ENCODE data around the gene ZMYM4.
A peak's percentile ranks its signal among the peaks of the same experiment; 100 is the strongest.
"Not testable (repeated sequence)": the region's sequence is repeated elsewhere in the genome, so short reads cannot be mapped to it uniquely, and the experiment has no call there.

Gene ZMYM4

DNA sequence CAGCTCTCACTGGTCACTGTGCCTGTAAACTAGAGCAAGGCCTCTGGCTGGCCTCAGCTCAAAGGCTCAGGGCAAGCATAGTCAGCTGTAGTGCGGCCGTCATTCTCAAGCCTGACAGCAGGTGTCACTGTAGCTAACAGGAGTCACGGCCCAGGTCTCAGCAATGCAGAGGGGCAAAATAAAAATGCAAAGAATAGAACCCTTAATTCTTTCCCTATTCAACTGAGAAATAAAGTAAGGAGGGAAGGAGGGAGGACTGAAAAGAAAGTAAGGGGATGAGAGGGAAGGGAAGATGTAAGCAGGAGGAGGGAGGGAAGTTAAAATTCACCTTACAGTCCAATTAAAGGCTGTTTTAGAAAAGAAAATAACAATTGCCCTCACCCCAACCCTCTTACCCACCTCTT, 182.6 kb downstream of the ZMYM4 start:
- DNase-seq (ENCODE audit: low read depth in 1 of 2, low spot score in 1 of 2), result peak; percentile 64 to 73

DNA sequence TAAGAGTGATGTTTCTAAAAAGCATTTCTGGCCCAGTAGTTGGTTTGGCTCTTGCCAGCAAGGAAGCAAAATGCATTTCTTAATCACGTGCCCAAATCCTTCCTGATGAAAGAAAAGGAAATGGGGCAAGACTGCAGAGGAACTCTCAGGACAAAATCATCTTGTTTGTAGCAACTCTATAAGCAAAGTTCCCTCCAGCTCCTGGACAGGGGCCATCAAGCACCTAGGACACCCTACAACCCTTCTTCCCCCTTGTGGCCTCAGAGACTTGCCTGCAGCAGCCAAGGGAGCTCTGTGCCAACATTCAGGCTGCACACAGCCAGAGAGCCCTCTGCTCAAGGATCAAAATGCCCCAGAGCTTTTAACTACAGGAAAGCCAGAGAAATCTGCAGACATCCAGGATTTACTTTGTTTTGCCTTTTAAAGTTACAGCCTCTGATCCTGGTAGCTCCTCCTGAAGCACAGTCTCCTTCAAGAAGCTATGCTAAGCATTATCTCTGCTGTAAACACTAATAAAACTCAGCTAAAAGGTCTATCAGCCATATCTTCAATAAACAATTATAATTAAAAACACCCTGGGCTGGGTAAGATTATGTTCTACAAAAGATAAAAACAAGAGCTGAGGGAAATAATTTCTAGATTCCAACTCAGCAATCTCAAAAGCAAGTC, 183.7 kb downstream of the ZMYM4 start:
- DNase-seq (ENCODE audit: low read depth in 1 of 2, low spot score in 1 of 2), result no peak

DNA sequence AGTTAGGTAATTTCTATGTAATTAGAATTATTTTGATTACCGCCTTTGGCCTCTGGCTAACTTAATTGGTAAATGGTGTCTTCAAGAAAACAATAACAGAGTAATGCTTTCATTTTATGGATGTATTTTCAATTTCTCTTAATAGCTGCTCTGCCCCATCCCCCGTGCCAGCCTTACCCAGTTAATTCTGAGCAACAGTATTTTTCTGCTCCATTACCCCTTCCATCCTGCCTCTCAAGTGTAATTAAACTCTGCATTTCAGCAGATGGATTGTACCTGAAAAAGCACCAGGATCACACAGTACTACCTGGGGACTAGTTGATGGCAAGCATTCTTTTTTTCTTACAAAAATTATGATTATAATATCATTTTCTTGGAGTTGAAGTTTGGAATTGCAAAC, 184.5 kb downstream of the ZMYM4 start:
- DNase-seq (ENCODE audit: low read depth in 1 of 2, low spot score in 1 of 2), result no peak

DNA sequence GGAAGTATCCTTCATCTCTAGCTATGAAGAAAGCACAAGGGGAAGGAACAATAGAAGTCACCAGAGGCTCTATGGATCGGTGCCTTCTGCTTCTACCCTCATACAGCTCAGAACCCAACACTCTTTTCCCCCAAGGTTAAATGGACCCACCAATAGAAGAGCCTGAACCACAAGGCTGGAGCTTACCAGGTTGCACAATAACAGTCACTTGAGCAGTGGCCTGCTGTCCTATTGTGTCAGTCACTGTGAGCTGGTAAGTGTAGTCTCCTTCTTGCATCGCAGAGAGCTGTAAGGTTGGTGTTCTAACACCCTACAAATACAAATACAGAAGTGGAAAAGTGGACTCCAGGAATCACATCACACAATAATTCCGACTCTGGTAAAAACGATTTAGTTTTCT, 185.7 kb downstream of the ZMYM4 start:
- DNase-seq (ENCODE audit: low read depth in 1 of 2, low spot score in 1 of 2), result no peak

- DNase-seq (ENCODE audit: low read depth in 1 of 2, low spot score in 1 of 2), result no peak
Observed at GRCh38 chr1:35454616-35455015, 186.1 kb downstream of the ZMYM4 start.

- DNase-seq (ENCODE audit: low read depth in 1 of 2, low spot score in 1 of 2), result no peak
Observed at GRCh38 chr1:35460796-35461195, 192.3 kb downstream of the ZMYM4 start.

DNA sequence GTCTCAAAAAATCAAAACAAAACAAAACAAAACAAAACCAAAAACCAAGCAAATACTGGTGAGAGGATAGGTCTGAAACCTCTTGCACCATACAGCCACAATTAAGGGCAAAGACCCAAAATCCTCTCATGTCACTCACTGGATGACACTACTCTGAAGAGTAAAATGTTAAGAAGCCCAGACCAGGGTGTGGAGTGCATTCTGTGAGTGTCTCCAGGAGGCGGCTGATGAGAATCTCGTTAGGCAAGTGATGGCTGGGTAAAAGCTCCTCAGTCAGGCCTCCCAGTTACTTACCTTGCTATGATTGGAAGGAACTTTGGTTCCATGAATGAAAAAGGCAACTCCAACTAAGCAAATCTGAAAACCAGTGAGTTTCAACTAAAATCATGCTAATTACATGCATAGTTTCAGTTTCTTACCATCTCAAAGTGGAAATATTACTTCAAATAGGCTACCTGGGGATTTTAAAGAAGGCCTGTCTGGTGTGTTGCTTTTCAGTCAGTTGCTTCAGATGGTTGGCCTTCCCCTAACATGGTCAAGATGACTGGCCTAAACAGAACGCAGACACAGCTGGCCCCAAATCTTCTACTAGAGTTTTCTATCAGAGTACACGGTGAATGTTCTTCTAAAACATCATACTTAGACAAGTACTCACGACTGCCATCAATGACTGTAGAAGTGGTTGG, 193.6 kb downstream of the ZMYM4 start:
- DNase-seq (ENCODE audit: low read depth in 1 of 2, low spot score in 1 of 2), result no peak

GRCh38 chr1:35463232-35463631, 194.7 kb downstream of the ZMYM4 start:
- DNase-seq (ENCODE audit: low read depth in 1 of 2, low spot score in 1 of 2), result no peak

- not testable (repeated sequence) for DNase-seq (ENCODE audit: low read depth in 1 of 2, low spot score in 1 of 2)
Observed at GRCh38 chr1:35463749-35464148, 195.2 kb downstream of the ZMYM4 start.

GRCh38 chr1:35466120-35466519, 197.6 kb downstream of the ZMYM4 start:
- no peak for DNase-seq (ENCODE audit: low read depth in 1 of 2, low spot score in 1 of 2)

GRCh38 chr1:35470977-35471613, 202.6 kb downstream of the ZMYM4 start:
- DNase-seq (ENCODE audit: low read depth in 1 of 2, low spot score in 1 of 2), result no peak
